Prostate gland (tissue), 2 donors: Measurements from ENCODE around the gene HGF.

ENCODE experiments used
- CTCF ChIP-seq, 4 experiments: fragments of 200-600 bp in 2 of 4; fragments of 450-650 bp in 2 of 4; sonication (generic) in 2 of 4; IDR thresholded peaks; 1 replicate in 3 of 4; 2 replicates in 1 of 4; pipeline ENCODE4 v1.5.1; 2016 to 2019; ENCODE audit warnings: antibody characterized with exemption in 4 of 4, mild to moderate bottlenecking in 2 of 4, moderate library complexity in 2 of 4
- POLR2A ChIP-seq: fragments of 450-650 bp; IDR thresholded peaks from one replicate; pipeline ENCODE4 v1.6.1; 2016; ENCODE audit warnings: antibody characterized with exemption, mild to moderate bottlenecking

GRCh38 chr7:81811956-81812865 is 42.4 kb upstream of the HGF start:
- TF ChIP-seq POLR2A (no peak), CTCF (IDR thresholded peaks at IDR 0.05) (no peak)
